ENCODE measurements around the gene CFAP119. TPM values are rescaled to one million over a fixed set of nuclear protein-coding genes. Genes with fewer than 3 reads are reported as not detected.

CFAP119 gene
- polyA plus RNA-seq, 1 donor (not counting 4 experiments of a cell fraction or from before 2014, with no cell fraction given), result 3.0 TPM

- peaks cover 3% of the 10 kb centered on the region for H4K20me1 ChIP-seq (ENCODE audit: control insufficient read depth, extremely low read depth, insufficient read depth, low read length)
- H3K79me2 ChIP-seq (ENCODE audit: control insufficient read depth, insufficient read depth, low read length), result peaks cover 10% of the 10 kb centered on the region
- FAIRE-seq (no peak), DNase-seq (ENCODE audit: low read depth, low spot score) (no peak)
- H3K9me1 ChIP-seq (ENCODE audit: control insufficient read depth, extremely low read depth, insufficient read depth, low read length), result no peaks in the 10 kb centered on the region
- no peaks in the 10 kb centered on the region for H3K27me3 ChIP-seq (ENCODE audit: control insufficient read depth, extremely low read depth, insufficient read depth, low read length)
- H2AFZ ChIP-seq (ENCODE audit: control insufficient read depth, low read length), result no peak overlapping the region
- TF ChIP-seq CTCF (optimal IDR thresholded peaks at IDR 0.05 in 1 of 3, IDR thresholded peaks at IDR 0.05 in 1 of 3, conservative IDR thresholded peaks at IDR 0.05 in 1 of 3; ENCODE audit: extremely low read depth in 1 of 3, insufficient read depth in 2 of 3, low read length in 3 of 3) (no peak), EZH2 (IDR thresholded peaks at IDR 0.05; ENCODE audit: low read length) (no peak)
- no peak overlapping the region for H3K4me3 ChIP-seq (ENCODE audit: control insufficient read depth in 2 of 3, extremely low read depth in 1 of 3, insufficient read depth in 2 of 3, low read depth in 1 of 3, low read length in 3 of 3)
- peaks cover 21% of the 10 kb centered on the region for H3K4me1 ChIP-seq (ENCODE audit: control insufficient read depth, extremely low read depth, insufficient read depth, low read length)
- dilution Hi-C loops (cut with MboI; ENCODE audit: extremely low pct_ligation_motif_present, low sequenced_read_pairs), result no loop called here
- peaks cover 70 to 75% of the 10 kb centered on the region in 2 experiments for H3K36me3 ChIP-seq (ENCODE audit: control insufficient read depth in 2 of 2, extremely low read depth in 1 of 2, insufficient read depth in 2 of 2, low read length in 2 of 2)
- H3K9me3 ChIP-seq (ENCODE audit: control insufficient read depth, low read depth, low read length), result no peaks in the 10 kb centered on the region
- H3K9ac ChIP-seq (ENCODE audit: control insufficient read depth, extremely low read depth, insufficient read depth, low read length), result no peak overlapping the region
- no peak overlapping the region for H3K27ac ChIP-seq (ENCODE audit: control insufficient read depth, insufficient read depth, low read length)
- no peak overlapping the region for H3K4me2 ChIP-seq (ENCODE audit: control insufficient read depth, extremely low read depth, insufficient read depth, low read depth, low read length)
Measured at GRCh38 chr16:30710971-30711370, 50.9 kb downstream of the CFAP119 start.

Small RNA genes within 50 kb of the gene (small RNA-seq; reads per million reads assigned to genes)
- gene SNORA30 (ENCODE audit: insufficient read length in 3 of 3, low read depth in 3 of 3, low replicate concordance in 1 of 3), result 1.3 to 28.1 (median 1.5) reads per million in 3 experiments

Other genes starting within 250 kb of the CFAP119 start
- gene ZNF768, start 235.5 kb downstream of the CFAP119 start, polyA plus RNA-seq, result 10.9 to 16.6 TPM (median 13.7 TPM) in 3 replicates
- gene ZNF747, start 227.2 kb downstream of the CFAP119 start, polyA plus RNA-seq, result 2.2 to 4.3 TPM (median 2.7 TPM) in 3 replicates
- gene ZNF764, start 203.7 kb downstream of the CFAP119 start, polyA plus RNA-seq, result 1.6 to 2.3 TPM (median 1.6 TPM) in 3 replicates
- 3.8 to 4.9 TPM (median 4.3 TPM) in 3 replicates for gene ZNF688, start 190.3 kb downstream of the CFAP119 start, polyA plus RNA-seq
- 3.4 to 4.6 TPM (median 4.1 TPM) in 3 replicates for gene ZNF785, start 176.4 kb downstream of the CFAP119 start, polyA plus RNA-seq
- gene ZNF689, start 151.7 kb downstream of the CFAP119 start, polyA plus RNA-seq, result 2.1 to 5.7 TPM (median 3.3 TPM) in 3 replicates
- 4.3 to 7.4 TPM (median 4.8 TPM) in 3 replicates for gene PRR14, start 111.1 kb downstream of the CFAP119 start, polyA plus RNA-seq
- 5.1 to 7.7 TPM (median 7.3 TPM) in 3 replicates for gene FBRS, start 103.6 kb downstream of the CFAP119 start, polyA plus RNA-seq
- gene SRCAP, start 62.9 kb downstream of the CFAP119 start, polyA plus RNA-seq, result 1.0 to 4.6 TPM (median 1.4 TPM) in 3 replicates
- gene PHKG2, start 13.6 kb downstream of the CFAP119 start, polyA plus RNA-seq, result 28.9 to 40.6 TPM (median 31.8 TPM) in 3 replicates
- gene RNF40, start 260 bp upstream of the CFAP119 start, polyA plus RNA-seq, result 45.2 to 59.6 TPM (median 52.7 TPM) in 3 replicates
- gene ZNF629, start 25.1 kb upstream of the CFAP119 start, polyA plus RNA-seq, result 3.6 to 6.0 TPM (median 4.1 TPM) in 3 replicates
- gene BCL7C, start 132.0 kb upstream of the CFAP119 start, polyA plus RNA-seq, result 18.5 to 22.4 TPM (median 19.2 TPM) in 3 replicates
- 2.1 to 3.2 TPM (median 2.6 TPM) in 3 replicates for gene CTF1, start 134.6 kb upstream of the CFAP119 start, polyA plus RNA-seq
- gene FBXL19, start 161.5 kb upstream of the CFAP119 start, polyA plus RNA-seq, result 9.6 to 15.0 TPM (median 10.2 TPM) in 3 replicates
- gene ORAI3, start 187.0 kb upstream of the CFAP119 start, polyA plus RNA-seq, result 8.1 to 12.7 TPM (median 10.8 TPM) in 3 replicates
- 0.94 to 3.7 TPM (median 1.1 TPM) in 3 replicates for gene SETD1A, start 195.7 kb upstream of the CFAP119 start, polyA plus RNA-seq
- 2.0 to 3.5 TPM (median 2.4 TPM) in 3 replicates for gene HSD3B7, start 223.1 kb upstream of the CFAP119 start, polyA plus RNA-seq
- 0.34 to 0.55 TPM (median 0.50 TPM) in 3 replicates for gene STX1B, start 248.6 kb upstream of the CFAP119 start, polyA plus RNA-seq